ENCODE results near the gene ZNF362.
"Not testable (repeated sequence)": the region's sequence is repeated elsewhere in the genome, so short reads cannot be mapped to it uniquely, and the experiment has no call there.

Gene ZNF362

GRCh38 chr1:33302325-33302724, 46.0 kb downstream of the ZNF362 start:
- Histone ChIP-seq H3K36me3 (ENCODE audit: control insufficient read depth, insufficient read depth, low read length) (no peaks in the 10 kb centered on the region), H3K4me1 (ENCODE audit: control insufficient read depth, insufficient read depth, low read length) (peaks cover 2% of the 10 kb centered on the region), H3K4me3 (ENCODE audit: low read depth, low read length) (no peak overlapping the region), H3K9me3 (ENCODE audit: control insufficient read depth, insufficient read depth, low read length) (no peaks in the 10 kb centered on the region), H3K9ac (ENCODE audit: low read depth, low read length) (no peak overlapping the region), H3K27me3 (ENCODE audit: control insufficient read depth, insufficient read depth, low read length) (peaks cover 29% of the 10 kb centered on the region)

GRCh38 chr1:33305016-33305415, 48.7 kb downstream of the ZNF362 start:
- no peak overlapping the region for H3K9ac ChIP-seq (ENCODE audit: low read depth, low read length)
- no peak overlapping the region for H3K4me3 ChIP-seq (ENCODE audit: low read depth, low read length)
- no peaks in the 10 kb centered on the region for H3K36me3 ChIP-seq (ENCODE audit: control insufficient read depth, insufficient read depth, low read length)
- H3K9me3 ChIP-seq (ENCODE audit: control insufficient read depth, insufficient read depth, low read length), result no peaks in the 10 kb centered on the region
- peaks cover 29% of the 10 kb centered on the region for H3K27me3 ChIP-seq (ENCODE audit: control insufficient read depth, insufficient read depth, low read length)
- H3K4me1 ChIP-seq (ENCODE audit: control insufficient read depth, insufficient read depth, low read length), result peaks cover 2% of the 10 kb centered on the region

GRCh38 chr1:33305816-33306652, 49.7 kb downstream of the ZNF362 start:
- H3K36me3 ChIP-seq (ENCODE audit: control insufficient read depth, insufficient read depth, low read length), result no peaks in the 10 kb centered on the region
- peaks cover 2% of the 10 kb centered on the region for H3K4me1 ChIP-seq (ENCODE audit: control insufficient read depth, insufficient read depth, low read length)
- H3K9ac ChIP-seq (ENCODE audit: low read depth, low read length), result no peak overlapping the region

GRCh38 chr1:33306653-33307493, 50.6 kb downstream of the ZNF362 start:
- Histone ChIP-seq H3K9ac (ENCODE audit: low read depth, low read length) (no peak overlapping the region), H3K4me3 (ENCODE audit: low read depth, low read length) (peak overlapping the region; percentile 37), H3K27me3 (ENCODE audit: control insufficient read depth, insufficient read depth, low read length) (peaks cover 29% of the 10 kb centered on the region), H3K4me1 (ENCODE audit: control insufficient read depth, insufficient read depth, low read length) (peaks cover 2% of the 10 kb centered on the region), H3K9me3 (ENCODE audit: control insufficient read depth, insufficient read depth, low read length) (no peaks in the 10 kb centered on the region), H3K36me3 (ENCODE audit: control insufficient read depth, insufficient read depth, low read length) (no peaks in the 10 kb centered on the region)

More at GRCh38 chr1:33305816-33306652, 49.7 kb downstream of the ZNF362 start:
- Histone ChIP-seq H3K4me3 (ENCODE audit: low read depth, low read length) (peak overlapping the region; percentile 37), H3K9me3 (ENCODE audit: control insufficient read depth, insufficient read depth, low read length) (no peaks in the 10 kb centered on the region), H3K27me3 (ENCODE audit: control insufficient read depth, insufficient read depth, low read length) (peaks cover 29% of the 10 kb centered on the region)

GRCh38 chr1:33307494-33307864, 51.2 kb downstream of the ZNF362 start:
- Histone ChIP-seq H3K9ac (ENCODE audit: low read depth, low read length) (no peak overlapping the region), H3K27me3 (ENCODE audit: control insufficient read depth, insufficient read depth, low read length) (peaks cover 29% of the 10 kb centered on the region), H3K4me3 (ENCODE audit: low read depth, low read length) (no peak overlapping the region), H3K36me3 (ENCODE audit: control insufficient read depth, insufficient read depth, low read length) (no peaks in the 10 kb centered on the region), H3K9me3 (ENCODE audit: control insufficient read depth, insufficient read depth, low read length) (no peaks in the 10 kb centered on the region), H3K4me1 (ENCODE audit: control insufficient read depth, insufficient read depth, low read length) (peaks cover 2% of the 10 kb centered on the region)

- H3K9ac ChIP-seq (ENCODE audit: low read depth, low read length); H3K4me1 ChIP-seq (ENCODE audit: control insufficient read depth, insufficient read depth, low read length); H3K4me3 ChIP-seq (ENCODE audit: low read depth, low read length); H3K36me3 ChIP-seq (ENCODE audit: control insufficient read depth, insufficient read depth, low read length); H3K9me3 ChIP-seq (ENCODE audit: control insufficient read depth, insufficient read depth, low read length): not testable (repeated sequence)
- H3K27me3 ChIP-seq (ENCODE audit: control insufficient read depth, insufficient read depth, low read length), result peaks cover 25% of the 10 kb centered on the region
Measured at GRCh38 chr1:33309351-33309750, 53.1 kb downstream of the ZNF362 start.

- H3K36me3 ChIP-seq (ENCODE audit: control insufficient read depth, insufficient read depth, low read length), result no peaks in the 10 kb centered on the region
Measured at GRCh38 chr1:33310702-33311101, 54.4 kb downstream of the ZNF362 start.

GRCh38 chr1:33311706-33312412, 55.6 kb downstream of the ZNF362 start:
- no peak overlapping the region for H3K9ac ChIP-seq (ENCODE audit: low read depth, low read length)
- no peaks in the 10 kb centered on the region for H3K36me3 ChIP-seq (ENCODE audit: control insufficient read depth, insufficient read depth, low read length)
- H3K4me1 ChIP-seq (ENCODE audit: control insufficient read depth, insufficient read depth, low read length), result no peaks in the 10 kb centered on the region
- H3K27me3 ChIP-seq (ENCODE audit: control insufficient read depth, insufficient read depth, low read length), result peaks cover 4% of the 10 kb centered on the region
- no peak overlapping the region for H3K4me3 ChIP-seq (ENCODE audit: low read depth, low read length)
- H3K9me3 ChIP-seq (ENCODE audit: control insufficient read depth, insufficient read depth, low read length), result no peaks in the 10 kb centered on the region

More at GRCh38 chr1:33310702-33311101, 54.4 kb downstream of the ZNF362 start:
- no peaks in the 10 kb centered on the region for H3K9me3 ChIP-seq (ENCODE audit: control insufficient read depth, insufficient read depth, low read length)
- H3K4me3 ChIP-seq (ENCODE audit: low read depth, low read length), result no peak overlapping the region
- no peak overlapping the region for H3K9ac ChIP-seq (ENCODE audit: low read depth, low read length)
- H3K4me1 ChIP-seq (ENCODE audit: control insufficient read depth, insufficient read depth, low read length), result peaks cover 2% of the 10 kb centered on the region
- peaks cover 15% of the 10 kb centered on the region for H3K27me3 ChIP-seq (ENCODE audit: control insufficient read depth, insufficient read depth, low read length)

- Histone ChIP-seq H3K9ac (ENCODE audit: low read depth, low read length) (no peak overlapping the region), H3K4me1 (ENCODE audit: control insufficient read depth, insufficient read depth, low read length) (no peaks in the 10 kb centered on the region), H3K9me3 (ENCODE audit: control insufficient read depth, insufficient read depth, low read length) (no peaks in the 10 kb centered on the region), H3K27me3 (ENCODE audit: control insufficient read depth, insufficient read depth, low read length) (no peaks in the 10 kb centered on the region), H3K4me3 (ENCODE audit: low read depth, low read length) (no peak overlapping the region), H3K36me3 (ENCODE audit: control insufficient read depth, insufficient read depth, low read length) (no peaks in the 10 kb centered on the region)
Measured at GRCh38 chr1:33312413-33312749, 56.1 kb downstream of the ZNF362 start.

GRCh38 chr1:33314416-33314815, 58.1 kb downstream of the ZNF362 start:
- no peak overlapping the region for H3K9ac ChIP-seq (ENCODE audit: low read depth, low read length)
- H3K27me3 ChIP-seq (ENCODE audit: control insufficient read depth, insufficient read depth, low read length), result no peaks in the 10 kb centered on the region
- no peaks in the 10 kb centered on the region for H3K9me3 ChIP-seq (ENCODE audit: control insufficient read depth, insufficient read depth, low read length)
- H3K36me3 ChIP-seq (ENCODE audit: control insufficient read depth, insufficient read depth, low read length), result no peaks in the 10 kb centered on the region
- H3K4me1 ChIP-seq (ENCODE audit: control insufficient read depth, insufficient read depth, low read length), result no peaks in the 10 kb centered on the region
- H3K4me3 ChIP-seq (ENCODE audit: low read depth, low read length), result no peak overlapping the region

GRCh38 chr1:33316601-33317000, 60.3 kb downstream of the ZNF362 start:
- no peaks in the 10 kb centered on the region for H3K9me3 ChIP-seq (ENCODE audit: control insufficient read depth, insufficient read depth, low read length)
- H3K4me1 ChIP-seq (ENCODE audit: control insufficient read depth, insufficient read depth, low read length), result no peaks in the 10 kb centered on the region
- H3K9ac ChIP-seq (ENCODE audit: low read depth, low read length), result no peak overlapping the region
- no peak overlapping the region for H3K4me3 ChIP-seq (ENCODE audit: low read depth, low read length)
- H3K36me3 ChIP-seq (ENCODE audit: control insufficient read depth, insufficient read depth, low read length), result no peaks in the 10 kb centered on the region
- no peaks in the 10 kb centered on the region for H3K27me3 ChIP-seq (ENCODE audit: control insufficient read depth, insufficient read depth, low read length)
